ENCODE data around the gene KSR1.

DNA sequence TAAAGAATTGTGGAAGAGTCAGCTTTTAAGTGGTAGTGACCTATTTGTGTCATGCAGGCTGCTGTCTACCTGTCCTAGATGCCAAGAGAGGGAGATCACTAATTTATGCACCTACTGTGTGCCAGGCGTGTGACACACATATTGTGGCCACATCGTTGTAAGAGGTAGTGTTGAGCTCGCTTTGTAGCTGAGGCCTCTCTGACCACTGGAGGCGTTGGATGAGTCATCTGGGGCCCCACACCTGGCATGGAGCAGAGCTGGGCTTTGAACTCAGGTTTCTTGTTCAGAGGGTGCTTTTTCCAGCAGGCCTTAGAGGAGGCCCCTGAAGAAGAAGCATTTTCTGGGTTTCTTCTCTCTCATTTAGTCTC, 122.5 kb downstream of the KSR1 start:
- TF ChIP-seq, protein P1, sequence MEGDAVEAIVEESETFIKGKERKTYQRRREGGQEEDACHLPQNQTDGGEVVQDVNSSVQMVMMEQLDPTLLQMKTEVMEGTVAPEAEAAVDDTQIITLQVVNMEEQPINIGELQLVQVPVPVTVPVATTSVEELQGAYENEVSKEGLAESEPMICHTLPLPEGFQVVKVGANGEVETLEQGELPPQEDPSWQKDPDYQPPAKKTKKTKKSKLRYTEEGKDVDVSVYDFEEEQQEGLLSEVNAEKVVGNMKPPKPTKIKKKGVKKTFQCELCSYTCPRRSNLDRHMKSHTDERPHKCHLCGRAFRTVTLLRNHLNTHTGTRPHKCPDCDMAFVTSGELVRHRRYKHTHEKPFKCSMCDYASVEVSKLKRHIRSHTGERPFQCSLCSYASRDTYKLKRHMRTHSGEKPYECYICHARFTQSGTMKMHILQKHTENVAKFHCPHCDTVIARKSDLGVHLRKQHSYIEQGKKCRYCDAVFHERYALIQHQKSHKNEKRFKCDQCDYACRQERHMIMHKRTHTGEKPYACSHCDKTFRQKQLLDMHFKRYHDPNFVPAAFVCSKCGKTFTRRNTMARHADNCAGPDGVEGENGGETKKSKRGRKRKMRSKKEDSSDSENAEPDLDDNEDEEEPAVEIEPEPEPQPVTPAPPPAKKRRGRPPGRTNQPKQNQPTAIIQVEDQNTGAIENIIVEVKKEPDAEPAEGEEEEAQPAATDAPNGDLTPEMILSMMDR (IDR thresholded peaks at IDR 0.05; ENCODE audit: insufficient read depth, low read depth, low read length) = no peak
- no peak for TF ChIP-seq EZH2 (IDR thresholded peaks at IDR 0.05; ENCODE audit: insufficient read depth, low read length)
